EH (cell line): Measurements from ENCODE around the gene YBEY.

ENCODE experiments used
- DNase-seq: peaks from one replicate; pipeline ENCODE4 v3.0.0-alpha.2; 2015; ENCODE audit warnings: low read depth

YBEY gene

GRCh38 chr21:46327711-46328110, 41.6 kb downstream of the YBEY start:
- DNase-seq: no peak

DNA sequence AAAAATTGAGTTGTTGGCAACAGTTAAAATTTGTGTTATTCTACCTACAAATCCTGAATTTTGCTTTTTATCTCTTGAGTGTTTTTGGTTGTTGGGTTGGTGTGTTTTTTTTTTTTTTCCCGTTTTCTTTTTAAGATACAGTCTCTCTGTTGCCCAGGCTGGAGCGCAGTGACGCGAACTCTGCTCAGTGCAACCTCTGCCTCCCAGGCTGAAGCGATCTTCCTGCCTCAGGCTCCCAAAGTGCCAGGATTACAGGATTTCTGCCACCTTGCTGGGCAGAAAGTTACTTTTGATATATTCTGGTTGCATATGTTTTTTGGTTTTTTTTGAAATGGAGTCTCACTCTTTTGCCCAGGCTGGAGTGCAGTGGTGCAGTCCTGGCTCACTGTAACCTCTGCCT, 42.0 kb downstream of the YBEY start:
- no peak for DNase-seq

DNA sequence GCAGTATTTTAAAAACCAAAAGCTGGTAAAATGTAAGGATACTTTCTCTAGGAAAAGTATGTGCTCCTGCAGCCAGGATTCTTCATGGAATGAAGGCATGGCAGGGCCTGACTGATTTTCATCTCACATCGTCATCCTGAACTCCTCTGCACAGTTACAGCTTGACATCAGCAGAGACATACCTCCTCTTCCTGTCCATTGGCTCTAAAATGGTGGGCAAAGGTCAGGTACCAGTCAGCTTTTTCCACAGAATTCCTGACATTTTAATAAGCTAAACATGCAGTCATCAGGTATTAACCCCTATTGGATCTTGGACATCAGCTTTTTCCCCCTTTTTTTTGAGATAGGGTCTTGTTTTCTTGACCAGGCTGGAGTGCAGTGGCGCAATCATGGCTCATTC, 43.7 kb downstream of the YBEY start:
- peak; percentile 16 for DNase-seq

DNA sequence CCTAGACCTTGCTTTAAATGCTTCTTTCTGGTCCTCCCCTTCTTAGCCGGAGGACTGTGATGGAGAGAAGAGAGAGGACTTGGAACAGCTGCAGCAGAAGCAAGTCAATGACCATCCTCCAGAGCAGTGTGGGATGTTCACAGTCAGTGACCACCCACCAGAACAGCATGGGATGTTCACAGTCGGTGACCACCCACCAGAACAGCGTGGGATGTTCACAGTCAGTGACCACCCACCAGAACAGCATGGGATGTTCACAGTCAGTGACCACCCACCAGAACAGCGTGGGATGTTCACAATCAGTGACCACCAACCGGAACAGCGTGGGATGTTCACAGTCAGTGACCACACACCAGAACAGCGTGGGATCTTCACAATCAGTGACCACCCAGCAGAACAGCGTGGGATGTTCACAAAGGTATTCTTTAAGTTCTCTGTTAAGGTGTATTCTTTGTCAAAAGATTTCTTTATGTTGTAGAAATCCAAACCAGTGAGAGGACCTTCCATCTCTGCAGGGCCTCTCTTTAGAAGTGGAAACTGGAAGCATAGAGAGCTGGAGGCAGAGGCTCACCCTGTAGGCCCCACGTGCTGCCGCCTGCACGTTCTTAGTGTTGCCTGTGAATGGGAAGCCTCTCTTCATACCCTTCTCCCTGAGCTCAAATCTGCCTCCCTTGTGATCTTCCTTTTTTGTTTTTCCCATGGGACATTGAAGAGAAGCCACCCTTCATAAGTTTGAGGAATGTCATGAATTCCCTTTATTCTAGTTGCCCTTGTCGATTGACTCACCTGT, 48.4 kb downstream of the YBEY start:
- no peak for DNase-seq

DNA sequence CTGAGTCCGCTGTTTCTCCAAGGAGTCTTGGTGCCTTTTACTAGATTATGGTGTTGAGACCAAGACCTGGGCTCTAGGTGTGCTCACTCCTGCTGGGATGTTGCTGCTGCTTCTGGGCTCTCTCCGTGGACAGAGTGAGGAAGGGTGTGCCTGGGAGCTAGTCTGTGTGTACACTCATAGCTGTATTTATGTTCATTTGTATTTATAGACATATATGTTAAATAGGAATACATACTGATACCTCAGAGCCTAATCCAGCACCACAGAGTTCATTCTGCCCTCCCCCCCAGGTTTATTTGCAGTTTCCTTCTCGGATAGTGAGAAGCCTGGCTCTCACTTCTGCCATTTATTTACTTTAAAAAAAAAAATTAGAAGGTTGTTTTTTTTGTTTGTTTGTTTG, 50.5 kb downstream of the YBEY start:
- DNase-seq: no peak

DNA sequence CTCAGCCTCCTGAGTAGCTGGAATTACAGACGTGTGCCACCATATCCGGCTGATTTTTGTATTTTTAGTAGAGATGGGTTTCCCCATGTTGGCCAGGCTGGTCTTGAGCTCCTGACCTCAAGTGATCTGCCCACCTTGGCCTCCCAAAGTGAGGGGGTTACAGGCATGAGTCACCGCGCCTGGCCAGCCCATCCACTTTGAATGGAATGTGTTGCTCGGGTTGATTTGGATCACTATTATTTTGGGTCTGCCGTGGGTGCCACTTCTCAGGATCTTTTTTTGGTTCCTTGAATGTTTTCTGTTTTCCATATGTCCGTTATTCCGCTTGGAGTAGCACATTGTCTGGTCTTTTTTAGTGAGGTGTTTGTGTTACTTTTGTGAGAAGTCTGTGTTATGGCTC, 54.9 kb downstream of the YBEY start:
- DNase-seq: no peak

GRCh38 chr21:46344219-46344915, 58.2 kb downstream of the YBEY start:
- no peak for DNase-seq

DNA sequence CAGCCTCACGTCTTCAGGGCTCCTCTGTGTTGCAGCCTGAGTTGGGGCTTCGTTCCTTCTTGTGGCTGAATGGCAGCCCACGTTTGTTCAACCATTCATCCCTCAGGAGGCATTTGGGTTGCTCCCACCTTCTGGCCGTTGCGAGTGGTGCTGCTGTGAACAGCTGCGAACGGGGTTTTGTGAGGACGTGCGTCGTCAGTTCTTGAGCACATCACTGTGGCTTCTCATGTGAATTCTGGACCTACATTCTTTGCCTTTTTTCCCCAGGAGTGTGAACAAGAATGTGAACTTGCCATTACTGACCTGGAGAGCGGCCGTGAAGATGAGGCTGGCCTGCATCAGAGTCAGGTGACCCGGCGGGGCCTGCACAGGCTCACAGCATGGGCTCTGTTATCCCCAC, 59.7 kb downstream of the YBEY start:
- DNase-seq: no peak

DNA sequence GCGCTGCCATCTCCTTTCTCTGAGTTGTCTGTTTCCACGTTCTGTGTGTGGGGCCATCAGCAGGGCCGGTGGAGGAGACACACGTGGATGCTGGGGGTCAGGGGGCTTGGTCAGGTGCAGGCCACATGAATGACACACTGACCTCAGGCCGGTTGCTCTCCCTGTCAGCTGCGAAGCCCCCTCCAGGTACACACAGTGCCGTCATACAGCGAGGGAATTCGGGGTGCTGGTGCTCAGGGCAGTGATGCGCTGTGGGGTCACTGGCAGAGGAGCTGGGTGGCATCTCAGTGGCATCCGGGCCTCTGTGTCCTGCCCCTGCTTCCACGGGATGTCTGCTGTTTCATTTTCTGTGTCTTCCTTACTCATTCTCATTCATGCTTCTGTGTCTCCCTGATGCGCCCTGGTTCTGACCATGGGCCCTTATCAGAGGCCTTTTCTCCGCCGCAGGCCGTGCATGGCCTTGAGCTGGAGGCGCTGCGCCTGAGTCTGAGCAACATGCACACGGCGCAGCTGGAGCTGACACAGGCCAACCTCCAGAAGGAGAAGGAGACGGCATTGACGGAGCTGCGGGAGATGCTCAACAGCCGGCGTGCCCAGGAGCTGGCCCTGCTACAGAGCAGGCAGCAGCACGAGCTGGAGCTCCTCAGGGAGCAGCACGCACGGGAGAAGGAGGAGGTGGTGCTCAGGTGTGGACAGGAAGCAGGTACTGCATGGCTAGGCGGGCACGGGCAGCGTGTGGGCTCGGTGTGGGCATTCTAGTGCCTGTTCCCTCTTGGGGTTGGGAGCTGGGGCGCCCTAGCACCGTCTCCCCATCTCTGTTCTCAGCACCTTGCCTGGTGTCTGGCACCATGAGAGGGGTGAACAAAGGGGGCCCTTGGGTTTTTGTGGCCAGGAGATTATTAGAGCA, 60.4 kb downstream of the YBEY start:
- DNase-seq: no peak

DNA sequence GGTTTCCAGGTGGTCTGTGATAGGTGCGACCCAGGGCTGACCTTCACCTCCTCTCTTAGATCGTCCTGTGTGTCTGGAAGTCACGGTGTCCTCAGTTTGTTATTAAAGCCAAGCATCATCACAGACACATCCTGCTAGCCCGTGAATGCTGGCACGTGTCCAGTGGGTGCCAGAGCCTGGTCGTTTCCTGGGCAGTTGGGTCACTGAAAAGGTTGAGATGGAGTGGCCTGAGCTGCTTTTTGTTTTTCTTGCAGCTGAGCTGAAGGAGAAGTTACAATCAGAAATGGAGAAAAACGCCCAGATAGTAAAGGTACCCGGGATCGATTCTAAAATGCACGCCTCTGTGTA, 61.0 kb downstream of the YBEY start:
- no peak for DNase-seq
